Right lobe of liver (tissue), 4 donors: ENCODE results near the gene C14orf132.

Source experiments
- CTCF ChIP-seq, 4 donors: fragments of 200-600 bp in 3 of 4; fragments of 450-650 bp in 1 of 4; IDR thresholded peaks; one replicate each; pipeline versions ENCODE4 v1.5.1 to v1.8.0; 2016 to 2022; ENCODE audit warnings: antibody characterized with exemption in 4 of 4, mild to moderate bottlenecking in 2 of 4
- POLR2A ChIP-seq: fragments of 450-650 bp; IDR thresholded peaks from one replicate; pipeline ENCODE4 v1.6.1; 2017; ENCODE audit warnings: antibody characterized with exemption, mild to moderate bottlenecking
- donor health status: DM: no; HTN: no; CAD: no.
- donor health status: DM: no; HTN: no; CAD: no.
- donor health status: DM: no; HTN: yes; CAD: no.

GRCh38 chr14:96062506-96062905, 23.3 kb downstream of the C14orf132 start:
- TF ChIP-seq POLR2A (no peak), CTCF (IDR thresholded peaks at IDR 0.05) (no peak)
